Raji (cell line): ENCODE data around the gene TPST2.

Experiments used
- POLR2A ChIP-seq: IDR thresholded peaks from 2 replicates; pipeline ENCODE4 v1.6.1; 2011; ENCODE audit warnings: low read depth, low read length, control low read depth; ENCODE audit not compliant: insufficient read depth

Gene TPST2

GRCh38 chr22:26589845-26590736 lies at the start of gene TPST2:
TSS of gene TPST2 (minus strand) at chr22:26590132. CDS start at chr22:26541630, 48,502 bp downstream.
- TF ChIP-seq POLR2A: peak; percentile 64; the same call in 1 of the 2 replicates

GRCh38 chr22:26636296-26636695 lies 46.4 kb upstream of the TPST2 start:
- no peak for TF ChIP-seq POLR2A

GRCh38 chr22:26635117-26635516 lies 45.2 kb upstream of the TPST2 start:
- no peak for TF ChIP-seq POLR2A

GRCh38 chr22:26634189-26634588 lies 44.3 kb upstream of the TPST2 start:
- TF ChIP-seq POLR2A: no peak

GRCh38 chr22:26632422-26633155 lies 42.7 kb upstream of the TPST2 start:
- TF ChIP-seq POLR2A: no peak

- no peak for TF ChIP-seq POLR2A
These were observed 41.4 kb upstream of the TPST2 start for GRCh38 chr22:26631282-26631681.

GRCh38 chr22:26629988-26630761 lies 40.2 kb upstream of the TPST2 start:
- TF ChIP-seq POLR2A: no peak

- TF ChIP-seq POLR2A: no peak
These were observed 34.9 kb upstream of the TPST2 start for GRCh38 chr22:26624803-26625202.

GRCh38 chr22:26623984-26624383 lies 34.1 kb upstream of the TPST2 start:
- no peak for TF ChIP-seq POLR2A

- no peak for TF ChIP-seq POLR2A
These were observed 31.7 kb upstream of the TPST2 start, which contains the start of gene CRYBA4 for GRCh38 chr22:26621663-26622062. TSS of gene CRYBA4 (plus strand) at chr22:26621963. CDS start at chr22:26622597, 634 bp downstream.

GRCh38 chr22:26620197-26620596 lies 30.3 kb upstream of the TPST2 start:
- no peak for TF ChIP-seq POLR2A

- no peak for TF ChIP-seq POLR2A
These were observed 29.6 kb upstream of the TPST2 start for GRCh38 chr22:26619510-26619909.

GRCh38 chr22:26618455-26618854 lies 28.5 kb upstream of the TPST2 start:
- TF ChIP-seq POLR2A: no peak

- no peak for TF ChIP-seq POLR2A
These were observed 27.6 kb upstream of the TPST2 start, which contains the start of gene CRYBB1 for GRCh38 chr22:26617271-26618199. TSS of gene CRYBB1 (minus strand) at chr22:26618027. CDS start at chr22:26616319, 1,708 bp downstream.
